NT2/D1 (cell line): ENCODE data around the gene BEND7.

Source experiments
- SUZ12 ChIP-seq: IDR thresholded peaks from 2 replicates; pipeline ENCODE4 v1.6.1; 2011; ENCODE audit not compliant: insufficient read length, insufficient read depth; ENCODE audit errors: extremely low read depth
- YY1 ChIP-seq: IDR thresholded peaks from 2 replicates; pipeline ENCODE4 v1.6.1; 2011; ENCODE audit not compliant: insufficient read length, insufficient read depth
- ZNF274 ChIP-seq: IDR thresholded peaks from 2 replicates; pipeline ENCODE4 v1.6.1; 2011; ENCODE audit warnings: mild to moderate bottlenecking, low read depth, low read length

- no peak for TF ChIP-seq YY1
- no peak for TF ChIP-seq ZNF274
- TF ChIP-seq SUZ12: no peak
Observed at GRCh38 chr10:13400196-13400965, 128.4 kb downstream of the BEND7 start.
